COLO668 (cell line): ENCODE measurements around the gene MMP21.

Experiments used
- DNase-seq: peaks from one replicate; lab custom pipeline; 2025; ENCODE audit not compliant: unreplicated experiment; lab: John Stamatoyannopoulos, UW

The MMP21 gene

DNA sequence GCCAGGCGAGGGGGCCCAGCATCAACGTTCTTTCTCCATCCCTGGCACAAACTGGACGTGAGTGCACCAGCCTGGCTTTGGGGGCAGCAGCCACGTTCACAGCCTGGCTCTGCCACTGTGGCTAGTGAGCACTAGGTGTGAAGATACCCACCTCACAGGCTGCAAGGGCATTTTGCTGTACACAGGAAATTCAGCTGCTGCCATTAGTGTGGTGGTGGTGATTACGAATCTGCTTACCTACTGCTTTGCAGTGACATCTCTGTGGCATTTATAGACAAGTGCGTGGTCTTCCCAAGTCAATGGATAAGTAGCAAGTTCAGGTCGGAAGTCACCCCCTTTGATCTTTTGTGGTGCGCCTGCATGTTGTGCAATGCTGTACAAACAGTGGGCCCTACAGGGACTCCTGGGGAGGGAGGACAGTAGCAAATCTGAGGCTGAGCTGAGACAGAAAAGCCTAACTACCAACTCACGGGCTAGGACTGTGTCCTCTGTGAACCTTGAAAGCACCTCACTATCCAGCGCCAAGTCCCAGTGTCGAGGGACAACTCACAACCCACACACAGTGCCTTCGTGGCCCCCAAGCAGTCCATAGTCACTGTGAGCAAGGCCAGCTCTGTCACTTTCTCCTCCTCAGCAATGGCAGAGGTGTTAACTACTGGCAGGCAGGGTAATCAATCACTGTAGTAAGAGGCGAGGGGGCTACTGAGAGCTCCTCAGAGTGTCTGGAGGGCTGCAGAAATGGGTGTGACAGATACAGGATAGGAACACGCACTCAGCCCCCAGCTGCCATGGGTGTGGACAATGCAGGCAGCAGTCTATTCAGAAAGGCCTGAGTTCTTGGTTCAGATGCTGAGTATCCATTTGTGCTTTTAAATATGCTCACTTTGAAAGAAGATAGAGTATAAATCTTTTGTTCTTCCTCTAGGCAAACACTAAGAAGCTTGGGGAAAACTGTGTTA lies 17.0 kb upstream of the MMP21 start:
- no peak for DNase-seq

- no peak for DNase-seq
Measured at GRCh38 chr10:125788156-125789034, 12.8 kb upstream of the MMP21 start.

DNA sequence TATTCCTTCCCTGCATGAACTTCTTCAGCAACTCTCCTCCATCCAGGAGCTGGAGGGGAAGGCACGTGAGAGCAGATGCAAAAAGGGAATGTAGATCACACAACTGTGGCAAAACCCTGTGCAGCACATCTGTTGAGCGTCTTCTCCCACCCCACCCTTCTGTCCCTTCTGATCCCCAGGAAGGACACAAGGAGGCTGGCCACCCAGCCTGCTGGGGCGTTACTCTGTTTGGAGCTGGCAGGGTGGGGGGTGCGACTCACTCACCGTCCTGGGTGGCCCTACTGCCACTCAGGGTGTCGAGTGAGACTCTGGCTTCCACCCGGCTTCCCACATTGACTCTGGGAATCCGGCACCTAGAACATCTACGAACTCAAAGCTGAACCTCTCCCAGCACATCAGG lies 10.2 kb upstream of the MMP21 start:
- no peak for DNase-seq

GRCh38 chr10:125783957-125784356 lies 8.3 kb upstream of the MMP21 start:
- DNase-seq, result no peak

GRCh38 chr10:125783408-125783807 lies 7.8 kb upstream of the MMP21 start:
- no peak for DNase-seq

GRCh38 chr10:125782616-125783015 lies 7.0 kb upstream of the MMP21 start:
- no peak for DNase-seq

DNA sequence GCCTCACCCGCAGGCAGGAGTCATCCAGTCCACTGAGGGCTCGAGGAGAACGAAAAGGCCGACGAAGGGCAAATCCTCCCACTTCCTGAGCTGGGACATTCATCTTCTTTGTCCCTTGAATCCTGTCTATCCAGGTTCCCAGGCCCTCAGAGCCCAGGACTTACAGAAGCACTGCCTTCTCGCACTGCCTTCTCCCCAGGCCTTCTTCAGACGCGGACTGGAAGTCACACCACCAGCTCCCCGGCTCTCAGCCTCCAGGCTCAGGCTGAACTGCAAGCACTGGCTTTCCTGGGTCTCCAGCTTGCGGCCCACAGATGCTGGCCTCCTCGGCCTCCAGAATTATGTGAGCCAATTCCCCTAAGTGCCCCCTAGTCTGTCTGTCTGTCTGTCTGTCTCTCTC lies 6.4 kb upstream of the MMP21 start:
- DNase-seq, result no peak

GRCh38 chr10:125781374-125781773 lies 5.8 kb upstream of the MMP21 start:
- DNase-seq, result no peak

- DNase-seq, result no peak
Measured at GRCh38 chr10:125779403-125780327, 4.0 kb upstream of the MMP21 start.

DNA sequence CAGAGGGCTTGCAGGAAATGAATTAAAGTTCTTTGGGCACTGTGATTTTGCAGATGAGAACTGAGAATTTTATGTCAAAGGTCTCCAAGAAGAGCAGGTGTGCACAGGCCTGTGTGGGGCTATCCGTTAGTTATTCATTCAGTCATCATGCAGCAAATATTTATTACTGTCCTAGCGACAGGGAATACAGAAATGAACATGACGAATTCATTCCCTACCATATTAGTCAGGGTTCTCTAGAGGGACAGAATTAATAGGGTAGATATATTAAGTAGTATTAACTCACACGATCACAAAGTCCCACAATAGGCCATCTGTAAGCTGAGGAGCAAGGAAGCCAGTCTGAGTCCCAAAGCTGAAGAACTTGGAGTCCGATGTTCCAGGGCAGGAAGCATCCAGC lies 2.9 kb upstream of the MMP21 start:
- no peak for DNase-seq

DNA sequence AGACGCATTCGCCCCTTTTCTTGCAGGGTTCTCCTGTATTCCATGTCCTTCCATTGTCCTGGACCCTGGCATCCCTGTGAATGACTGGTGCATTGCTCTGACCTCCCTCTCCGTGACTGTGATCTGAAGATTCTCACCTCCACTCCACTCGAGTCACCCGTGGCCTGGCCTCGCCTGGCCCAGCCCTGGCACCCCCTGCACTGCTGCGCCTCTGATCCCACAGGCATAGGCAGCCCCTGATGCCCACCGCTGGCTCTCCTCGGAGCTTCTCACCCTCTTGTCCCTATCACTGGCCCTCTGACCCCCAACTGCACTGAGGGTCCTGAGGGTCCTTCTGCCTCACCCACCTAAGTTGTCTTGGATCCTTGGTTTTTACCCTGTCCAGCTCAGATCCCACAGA lies 2.2 kb upstream of the MMP21 start:
- DNase-seq, result no peak

- no peak for DNase-seq
Measured at GRCh38 chr10:125774581-125775191, 935 bp downstream of the MMP21 start.

DNA sequence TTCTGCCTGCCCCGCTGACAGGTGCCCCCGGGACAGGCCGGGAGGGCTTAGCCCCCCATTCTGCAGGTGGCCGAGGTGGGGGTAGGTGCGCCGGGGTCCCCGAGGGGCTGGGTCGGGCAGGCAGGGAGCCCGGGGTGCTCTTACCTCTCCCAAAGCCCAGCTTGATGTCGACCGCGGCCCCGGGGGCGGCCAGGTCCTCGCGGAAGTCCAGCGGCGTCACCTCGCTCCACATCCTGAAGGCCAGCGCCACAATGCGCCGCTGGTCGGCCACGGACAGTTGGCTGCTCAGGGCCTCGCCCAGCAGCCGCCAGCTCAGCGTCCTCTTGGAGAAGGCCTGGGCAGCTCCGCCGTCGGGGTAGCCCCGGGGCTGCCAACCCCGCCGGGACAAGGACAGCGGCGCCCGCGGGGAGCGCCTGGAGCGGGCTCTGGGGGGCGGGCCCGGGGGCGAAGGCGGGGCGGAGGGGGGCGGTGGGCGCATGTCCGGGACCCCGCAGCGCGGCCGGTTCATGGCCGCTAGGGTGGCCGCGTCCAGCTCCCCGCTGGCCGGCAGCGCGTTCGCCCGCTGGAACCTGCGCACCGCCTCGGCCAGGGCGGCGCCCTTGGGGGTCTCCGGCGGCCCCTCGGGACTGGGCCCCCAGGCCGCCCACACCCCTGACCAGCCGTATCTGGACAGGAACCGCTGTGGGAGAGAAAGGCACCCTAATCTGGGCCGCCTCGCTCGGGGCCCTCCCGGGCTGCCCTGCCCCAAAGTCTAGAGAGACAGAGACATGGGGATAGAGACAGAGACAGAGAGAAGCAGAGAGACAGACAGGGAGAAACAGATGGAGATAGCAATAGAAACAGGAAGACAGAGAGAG lies 1.7 kb downstream of the MMP21 start:
- no peak for DNase-seq

GRCh38 chr10:125772864-125773180 lies 2.8 kb downstream of the MMP21 start:
- no peak for DNase-seq

DNA sequence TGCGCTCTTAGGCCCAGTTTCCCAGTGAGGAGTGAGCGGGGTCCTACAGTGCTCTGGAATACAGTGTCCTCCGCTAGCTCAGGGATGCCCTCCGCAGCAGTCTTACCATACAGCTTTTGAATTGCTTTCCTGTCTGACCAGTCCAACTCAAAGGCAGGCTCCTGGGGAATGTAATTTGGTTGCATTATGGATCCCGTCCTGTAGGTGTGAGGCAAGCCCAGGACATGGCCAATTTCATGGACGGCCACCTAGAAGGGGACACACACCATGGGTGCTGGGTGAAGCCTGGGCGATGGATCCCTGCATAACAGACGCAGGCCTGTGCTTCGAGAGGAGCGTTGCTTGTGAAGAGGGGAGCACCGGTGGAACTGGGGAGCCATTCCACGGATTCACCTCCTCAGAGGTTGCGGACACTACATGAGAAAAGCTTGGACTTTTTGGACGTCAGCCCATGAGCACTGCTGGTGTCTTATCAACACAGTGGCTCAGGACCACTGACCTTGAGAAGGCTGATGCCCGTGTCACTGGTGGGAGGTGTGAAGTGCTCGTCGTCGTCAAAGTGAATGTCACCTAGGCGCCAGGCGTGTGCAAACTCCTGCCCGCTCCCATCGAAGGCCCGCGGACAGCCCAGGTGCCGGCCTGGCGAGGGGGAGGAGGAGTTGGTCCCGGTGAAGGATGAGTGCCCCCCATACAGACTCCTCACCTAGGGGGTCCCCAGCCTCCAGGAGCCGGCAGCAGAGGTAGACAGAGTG lies 3.3 kb downstream of the MMP21 start:
- no peak for DNase-seq

DNA sequence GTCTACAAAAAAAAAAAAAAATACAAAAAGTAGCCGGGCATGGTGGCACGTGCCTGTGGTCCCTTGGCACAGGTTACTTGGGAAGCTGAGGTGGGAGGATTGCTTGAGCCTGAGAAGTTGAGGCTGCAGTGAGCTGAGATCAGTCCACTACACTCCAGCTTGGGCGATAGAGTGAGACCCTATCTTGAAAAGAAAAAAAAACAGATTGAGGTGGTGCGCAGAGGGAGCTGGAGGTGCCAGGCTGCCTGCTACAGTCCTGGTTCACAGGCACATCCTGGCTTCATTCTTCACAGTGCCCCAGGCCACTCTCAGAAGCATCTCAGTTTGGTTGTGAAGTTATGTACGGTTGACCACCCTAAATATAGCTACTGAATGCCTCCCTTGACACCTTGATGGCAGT lies 4.8 kb downstream of the MMP21 start:
- no peak for DNase-seq

DNA sequence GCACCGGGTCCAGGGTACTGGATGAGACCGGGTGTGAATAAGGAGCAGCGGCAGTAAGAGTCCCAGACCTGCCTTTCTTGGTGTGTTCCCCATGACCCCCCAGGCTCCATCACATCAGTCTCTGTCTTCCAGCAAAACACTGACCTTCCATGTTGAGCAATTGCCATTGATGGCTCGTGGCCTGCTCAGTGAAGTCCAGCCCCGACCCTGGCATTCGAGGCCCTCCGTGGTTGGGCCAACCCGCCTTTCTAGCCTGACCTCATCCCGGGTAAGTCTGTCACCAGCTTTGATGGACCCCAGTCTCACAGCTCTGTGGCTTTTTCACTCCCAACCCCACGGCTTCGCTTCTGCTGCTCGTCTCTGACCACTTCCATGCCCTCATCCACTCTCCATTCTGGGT lies 6.4 kb downstream of the MMP21 start:
- no peak for DNase-seq

- DNase-seq, result no peak
Measured at GRCh38 chr10:125768219-125768855, 7.3 kb downstream of the MMP21 start.

DNA sequence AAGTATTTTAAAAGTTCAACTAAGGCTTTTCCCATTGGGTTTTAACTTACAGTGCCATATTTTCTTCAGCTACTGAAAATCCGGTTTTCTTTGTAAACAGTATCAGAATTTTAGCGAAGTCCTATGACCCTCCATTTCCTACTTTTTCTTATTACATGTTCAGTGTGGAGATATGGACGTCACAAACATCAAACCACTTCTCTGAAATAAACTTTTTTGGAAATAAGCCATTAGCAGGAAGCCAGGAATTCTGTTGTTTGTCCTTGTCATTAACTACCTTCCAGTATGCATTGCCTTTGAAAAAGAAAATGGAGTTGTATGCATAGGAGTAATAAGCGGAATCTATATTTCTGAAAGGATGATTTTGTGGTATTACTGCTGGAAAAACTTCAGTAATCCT lies 9.1 kb downstream of the MMP21 start:
- DNase-seq, result no peak
